ENCODE measurements around the gene NCBP3. TPM values are rescaled to one million over a fixed set of nuclear protein-coding genes. Genes with fewer than 3 reads are reported as not detected.
A peak's percentile ranks its signal among the peaks of the same experiment; 100 is the strongest.

The NCBP3 gene
- total RNA-seq, 2 donors from 2014 or later: 23.4 to 34.2 TPM

DNA sequence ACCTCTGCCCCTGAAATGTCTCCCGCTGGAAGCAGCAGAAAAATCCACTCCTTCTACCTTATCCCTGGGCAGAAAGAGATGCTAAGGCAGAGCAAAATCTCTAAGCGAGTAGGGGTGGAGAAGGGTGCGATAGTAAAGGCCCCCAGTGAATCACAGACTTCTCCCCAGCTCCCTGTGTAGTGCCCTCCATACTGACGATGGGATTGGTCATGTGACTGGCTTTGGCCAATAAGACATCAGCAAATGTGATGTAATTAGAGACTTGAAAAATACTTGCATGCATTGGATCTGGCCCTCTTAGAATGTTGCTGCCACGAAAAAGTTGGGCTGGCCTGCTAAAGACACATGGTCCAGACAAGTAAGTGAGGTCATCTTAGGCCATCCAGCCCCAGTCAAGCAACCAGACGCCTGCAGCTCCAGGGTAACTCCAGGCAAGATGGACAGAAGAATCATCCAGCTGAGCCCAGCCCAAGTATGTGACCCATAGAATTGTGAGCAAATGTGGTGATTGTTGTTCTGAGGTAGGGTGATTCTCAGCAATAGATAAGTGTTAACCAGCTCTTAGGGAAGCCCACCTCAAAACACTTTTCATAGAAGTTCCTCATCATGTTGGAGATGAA lies 86.3 kb downstream of the NCBP3 start:
- Histone ChIP-seq H3K4me1 (peaks cover 5% of the 10 kb centered on the region), H3K36me3 (replicated peaks in 1 of 2; ENCODE audit: insufficient read depth in 1 of 2, low read depth in 2 of 2) (no peaks in the 10 kb centered on the region), H3K4me3 (no peak overlapping the region), H3K27ac (no peak overlapping the region), H3K27me3 (no peaks in the 10 kb centered on the region), H3K9me3 (peaks cover 0 to 9% (median 0%) of the 10 kb centered on the region in 3 donors)
- 75 to 83% methylated on average over 6 of the region's 6 CpGs for WGBS, 2 donors
- intact Hi-C loops (cut with DNase I): no loop called here
- TF ChIP-seq POLR2A (IDR thresholded peaks at IDR 0.05): no peak
- TF ChIP-seq, protein P1, sequence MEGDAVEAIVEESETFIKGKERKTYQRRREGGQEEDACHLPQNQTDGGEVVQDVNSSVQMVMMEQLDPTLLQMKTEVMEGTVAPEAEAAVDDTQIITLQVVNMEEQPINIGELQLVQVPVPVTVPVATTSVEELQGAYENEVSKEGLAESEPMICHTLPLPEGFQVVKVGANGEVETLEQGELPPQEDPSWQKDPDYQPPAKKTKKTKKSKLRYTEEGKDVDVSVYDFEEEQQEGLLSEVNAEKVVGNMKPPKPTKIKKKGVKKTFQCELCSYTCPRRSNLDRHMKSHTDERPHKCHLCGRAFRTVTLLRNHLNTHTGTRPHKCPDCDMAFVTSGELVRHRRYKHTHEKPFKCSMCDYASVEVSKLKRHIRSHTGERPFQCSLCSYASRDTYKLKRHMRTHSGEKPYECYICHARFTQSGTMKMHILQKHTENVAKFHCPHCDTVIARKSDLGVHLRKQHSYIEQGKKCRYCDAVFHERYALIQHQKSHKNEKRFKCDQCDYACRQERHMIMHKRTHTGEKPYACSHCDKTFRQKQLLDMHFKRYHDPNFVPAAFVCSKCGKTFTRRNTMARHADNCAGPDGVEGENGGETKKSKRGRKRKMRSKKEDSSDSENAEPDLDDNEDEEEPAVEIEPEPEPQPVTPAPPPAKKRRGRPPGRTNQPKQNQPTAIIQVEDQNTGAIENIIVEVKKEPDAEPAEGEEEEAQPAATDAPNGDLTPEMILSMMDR (IDR thresholded peaks at IDR 0.05): no peak
- ATAC-seq (no peak), DNase-seq (no peak)

DNA sequence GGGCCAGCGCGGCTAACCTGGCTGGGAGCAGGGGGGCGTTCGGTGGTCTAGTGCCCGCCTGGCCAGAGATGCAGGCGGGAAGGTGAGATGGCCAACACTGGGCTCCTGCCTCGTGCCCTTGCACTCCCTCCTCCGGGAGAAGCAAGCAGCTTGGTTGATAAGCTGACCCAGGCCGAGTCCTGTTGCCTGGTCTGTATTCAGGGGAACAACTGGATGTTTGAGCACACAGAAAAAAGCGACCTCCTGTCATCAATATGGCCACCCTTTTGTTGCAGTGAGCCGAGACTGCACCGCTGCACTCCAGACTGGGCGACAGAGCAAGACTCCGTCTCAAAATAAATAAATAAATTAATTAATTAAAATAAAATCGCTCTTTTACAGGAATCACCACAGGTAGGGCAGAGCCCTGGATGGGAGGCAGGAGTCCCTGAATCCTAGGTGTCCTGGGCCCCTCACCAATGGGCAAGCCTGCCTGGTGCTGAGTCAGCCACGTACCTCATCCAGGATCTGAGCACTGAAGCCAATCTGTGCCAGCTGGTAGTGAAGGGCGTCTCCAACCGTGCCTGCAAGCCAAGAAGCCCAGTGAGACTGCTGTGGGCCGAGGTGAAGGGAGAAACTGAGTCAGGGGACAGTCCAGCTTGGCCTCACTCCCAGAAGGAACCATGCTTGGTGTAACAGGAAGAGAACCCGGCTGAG lies 90.6 kb downstream of the NCBP3 start:
- peak overlapping the region; percentile 69 to 92 (median 89) for H3K27ac ChIP-seq
- H3K4me3 ChIP-seq: peak overlapping the region; percentile 8 to 44
- H3K36me3 ChIP-seq (replicated peaks in 1 of 2; ENCODE audit: insufficient read depth in 1 of 2, low read depth in 2 of 2): no peaks in the 10 kb centered on the region
- TF ChIP-seq, protein P1 (IDR thresholded peaks at IDR 0.05): no peak
- TF ChIP-seq POLR2A (IDR thresholded peaks at IDR 0.05): no peak
- peaks cover 0 to 9% (median 0%) of the 10 kb centered on the region in 3 donors for H3K9me3 ChIP-seq
- intact Hi-C loops (cut with DNase I): no loop called here
- DNase-seq: peak; percentile 18 to 59 (median 33)
- peaks cover 5% of the 10 kb centered on the region for H3K4me1 ChIP-seq
- WGBS, 2 donors: 32 to 36% methylated on average over 14 to 20 of the region's 20 CpGs
- no peaks in the 10 kb centered on the region for H3K27me3 ChIP-seq
- no peak for ATAC-seq

DNA sequence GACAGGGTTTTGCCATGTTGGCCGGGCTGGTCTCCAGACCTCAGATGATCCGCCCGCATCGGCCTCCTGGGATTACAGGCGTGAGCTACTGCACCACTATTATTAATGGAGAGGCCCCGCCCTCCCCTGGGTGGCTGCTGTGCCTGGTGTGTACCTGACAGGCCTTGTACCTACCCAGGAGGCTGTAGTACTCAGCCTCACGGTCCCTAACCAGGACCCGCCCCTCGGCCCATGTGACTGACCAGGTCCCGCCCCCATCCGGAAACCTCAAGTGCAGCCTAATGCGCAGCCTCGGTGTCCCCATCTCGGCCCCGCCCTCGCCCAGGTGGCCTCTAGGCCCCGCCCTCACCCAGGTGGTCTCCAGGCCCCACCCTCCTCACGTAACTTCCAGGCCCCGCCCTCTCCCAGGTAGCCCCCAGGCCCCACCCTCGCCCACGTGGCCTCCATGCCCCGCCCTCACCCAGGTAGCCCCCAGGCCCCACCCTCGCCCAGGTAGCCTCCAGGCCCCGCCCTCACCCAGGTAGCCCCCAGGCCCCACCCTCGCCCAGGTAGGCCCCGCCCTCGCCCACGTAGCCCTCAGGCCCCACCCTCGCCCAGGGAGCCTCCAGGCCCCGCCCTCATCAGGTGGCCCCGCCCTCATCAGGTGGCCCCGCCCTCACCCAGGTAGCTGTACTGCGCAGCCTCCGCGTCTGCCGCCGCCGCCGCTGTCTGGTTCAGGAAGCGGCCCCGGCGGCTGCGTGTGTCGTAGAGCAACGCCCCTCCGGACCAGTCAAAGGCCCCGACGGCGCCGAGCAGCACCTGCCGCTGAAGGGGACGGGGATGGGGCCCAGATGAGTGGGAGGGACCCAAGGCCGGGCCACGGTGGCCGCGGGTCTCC lies 91.3 kb downstream of the NCBP3 start:
- 3 to 8% methylated on average over 5 to 53 of the region's 56 CpGs for WGBS, 2 donors
- peak; percentile 98 to 100 (median 100) for DNase-seq
- Histone ChIP-seq H3K27ac (peak overlapping the region; percentile 69 to 92 (median 89)), H3K4me3 (peak overlapping the region; percentile 8 to 44), H3K4me1 (peaks cover 5% of the 10 kb centered on the region), H3K9me3 (peaks cover 0 to 4% (median 0%) of the 10 kb centered on the region in 3 donors), H3K36me3 (replicated peaks in 1 of 2; ENCODE audit: insufficient read depth in 1 of 2, low read depth in 2 of 2) (no peaks in the 10 kb centered on the region), H3K27me3 (no peaks in the 10 kb centered on the region)
- intact Hi-C loops (cut with DNase I): no loop called here
- TF ChIP-seq, protein P1 (IDR thresholded peaks at IDR 0.05): no peak
- peak; percentile 84 to 90 (median 87) for TF ChIP-seq POLR2A (IDR thresholded peaks at IDR 0.05)
- peak; percentile 90 for ATAC-seq

DNA sequence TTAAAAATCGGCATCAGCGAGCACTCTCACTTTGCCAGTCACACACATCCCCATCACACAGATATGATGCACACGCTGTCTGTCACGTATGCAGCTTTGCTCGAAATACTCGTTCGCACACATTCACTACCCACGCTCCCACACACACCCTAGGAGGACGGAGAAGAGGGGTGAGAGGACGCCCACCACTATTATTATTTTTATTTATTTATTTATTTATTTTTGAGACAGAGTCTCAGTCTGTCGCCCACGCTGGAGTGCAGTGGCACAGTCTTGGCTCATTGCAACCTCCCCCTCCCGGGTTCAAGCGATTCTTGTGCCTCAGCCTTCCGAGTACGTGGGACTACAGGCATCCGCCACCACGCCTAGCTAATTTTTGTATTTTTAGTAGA lies 92.0 kb downstream of the NCBP3 start:
- Histone ChIP-seq H3K36me3 (replicated peaks in 1 of 2; ENCODE audit: insufficient read depth in 1 of 2, low read depth in 2 of 2) (no peaks in the 10 kb centered on the region), H3K4me1 (peaks cover 5% of the 10 kb centered on the region), H3K27me3 (no peaks in the 10 kb centered on the region), H3K4me3 (no peak overlapping the region), H3K27ac (peak overlapping the region; percentile 58 to 88 (median 72)), H3K9me3 (no peaks in the 10 kb centered on the region)
- ATAC-seq (no peak), DNase-seq (no peak)
- TF ChIP-seq POLR2A (IDR thresholded peaks at IDR 0.05): peak in 2 of 3 donors; percentile 16 to 25
- TF ChIP-seq, protein P1 (IDR thresholded peaks at IDR 0.05): no peak
- intact Hi-C loops (cut with DNase I): no loop called here
- 80 to 81% methylated on average over 18 of the region's 18 CpGs for WGBS, 2 donors

Measured in body of pancreas (tissue), 4 donors.